GM12878 (cell line): Measurements from ENCODE around the gene PTGES2. TPM values are rescaled to one million over a fixed set of nuclear protein-coding genes. Genes with fewer than 3 reads are reported as not detected.
A peak's percentile ranks its signal among the peaks of the same experiment; 100 is the strongest.

Experiments used
- ATAC-seq: fragments of 200-7000 bp; cut with Tn5 transposase; 3 replicates; pipeline ENCODE4 v1.9.1; 2020; ENCODE audit warnings: mild to moderate bottlenecking, moderate library complexity
- BruUV-seq: library from RNA; stranded (reverse); fragments of 400-500 nt; replicated peaks from 2 replicates; lab custom pipeline; 2021; lab: Mats Ljungman, UMichigan
- CTCF ChIA-PET: fragments of 300-600 bp; sonication (Branson Sonifier 250); formaldehyde crosslinking; extraction: SDS; loops from one replicate; lab custom pipeline; 2021; ENCODE audit warnings: inconsistent platforms; lab: Yijun Ruan, JAX
- POLR2A ChIA-PET: fragments of 350-600 bp; formaldehyde crosslinking; extraction: SDS; loops from one replicate; lab custom pipeline; 2021; ENCODE audit warnings: inconsistent platforms; lab: Charles Lee
- RAD21 ChIA-PET: fragments of 300-600 bp; sonication (Branson Sonifier 250); formaldehyde crosslinking; loops from one replicate; lab custom pipeline; 2023; ENCODE audit warnings: antibody characterized with exemption; ENCODE audit not compliant: unreplicated experiment; lab: Charles Lee
- SMC1A ChIA-PET: fragments of 300-600 bp; sonication (Branson Sonifier 250); formaldehyde crosslinking; loops from one replicate; lab custom pipeline; 2023; ENCODE audit not compliant: unreplicated experiment, uncharacterized antibody; lab: Charles Lee
- DNase-seq: peaks from one replicate; pipeline ENCODE4 v3.0.0-alpha.2; 2011; ENCODE audit warnings: low read depth, low spot score
- FAIRE-seq: peaks from 3 replicates; lab custom pipeline; 2011; peaks lifted over from hg19 to GRCh38; lab: Jason Lieb, UNC
- H2AFZ ChIP-seq: 2 replicates; pipeline ENCODE4 v1.6.0; 2011; ENCODE audit warnings: low read depth, low read length, control low read depth; ENCODE audit not compliant: control insufficient read depth
- H3K27ac ChIP-seq: 2 replicates; pipeline ENCODE4 v1.5.1; 2011; ENCODE audit warnings: control low read depth; ENCODE audit not compliant: control insufficient read depth, insufficient read depth
- H3K27me3 ChIP-seq, 2 experiments: replicated peaks in 1 of 2; 2 replicates each; pipeline versions ENCODE4 v1.6.0 to v1.6.1; 2011; ENCODE audit warnings: low read length in 1 of 2; ENCODE audit not compliant: control insufficient read depth in 2 of 2, insufficient read depth in 2 of 2
- H3K36me3 ChIP-seq, 2 experiments: 2 replicates each; pipeline ENCODE4 v1.5.1; 2011; ENCODE audit warnings: low read length in 1 of 2; ENCODE audit not compliant: control insufficient read depth in 2 of 2, insufficient read depth in 2 of 2
- H3K4me1 ChIP-seq: 2 replicates; pipeline ENCODE4 v1.6.1; 2011; ENCODE audit warnings: mild to moderate bottlenecking, low read length, moderate library complexity, mixed read lengths; ENCODE audit not compliant: control insufficient read depth, insufficient read depth
- H3K4me2 ChIP-seq: 2 replicates; pipeline ENCODE4 v1.6.0; 2011; ENCODE audit warnings: control low read depth; ENCODE audit not compliant: control insufficient read depth, insufficient read depth
- H3K4me3 ChIP-seq: fragments of 200-600 bp; sonication (generic); 2 replicates; pipeline ENCODE4 v1.5.1; 2016
- H3K79me2 ChIP-seq: 2 replicates; pipeline ENCODE4 v1.6.0; 2011; ENCODE audit warnings: low read length; ENCODE audit not compliant: control insufficient read depth, insufficient read depth
- H3K9ac ChIP-seq: 2 replicates; pipeline ENCODE4 v1.8.0; 2011; ENCODE audit warnings: low read length, control low read depth, mixed read lengths; ENCODE audit not compliant: control insufficient read depth, insufficient read depth
- H3K9me3 ChIP-seq: replicated peaks from 3 replicates; pipeline ENCODE4 v1.5.1; 2011; ENCODE audit warnings: mild to moderate bottlenecking, low read length; ENCODE audit not compliant: control insufficient read depth, insufficient read depth
- H4K20me1 ChIP-seq: 2 replicates; pipeline ENCODE4 v1.6.0; 2011; ENCODE audit not compliant: control insufficient read depth, insufficient read depth
- IKZF2 ChIP-seq, 2 experiments: fragments of 450-650 bp; IDR thresholded peaks; 2 replicates each; pipeline ENCODE4 v1.6.1; 2017; ENCODE audit warnings: mild to moderate bottlenecking in 2 of 2, moderate library complexity in 2 of 2
- SPI1 ChIP-seq: IDR thresholded peaks from 2 replicates; pipeline ENCODE4 v1.6.1; 2011; ENCODE audit warnings: low read depth, mild to moderate bottlenecking, low read length, moderate library complexity, borderline replicate concordance; ENCODE audit not compliant: insufficient read depth
- TCF7 ChIP-seq: IDR thresholded peaks from 2 replicates; pipeline ENCODE4 v1.6.1; 2014; ENCODE audit warnings: antibody characterized with exemption, borderline replicate concordance
- WGBS: methylation state at CpG from one replicate; pipeline ENCODE4 v1.1.6; 2016; ENCODE audit warnings: low lambda C conversion rate; ENCODE audit not compliant: insufficient replicate concordance, insufficient coverage; ENCODE audit errors: missing lambda C conversion rate; 5-methylcytosine and 5-hydroxymethylcytosine counted together
- in situ Hi-C: fragments of 300-500 bp; cut with MboI; formaldehyde crosslinking; loops from 9 replicates; pipeline ENCODE4 v1.14.3; 2018; ENCODE audit warnings: mixed read lengths
- intact Hi-C: fragments of 100-400 bp; cut with micrococcal nuclease; formaldehyde crosslinking; loops from one replicate; pipeline ENCODE4 v1.14.2; 2022; ENCODE audit not compliant: unreplicated experiment
- polyA plus RNA-seq, 11 experiments: library from polyadenylated mRNA; depleted of rRNA in 4 of 11; unstranded in 6 of 11; stranded (reverse) in 5 of 11; fragments of >200 nt; fragmentation: Nextera tagmentation in 4 of 11; fragmentation: Illumina TruSeq in 1 of 11; extraction: Ambion mirVana in 4 of 11; extraction: Trizol in 1 of 11; gene quantifications; 1 replicate in 1 of 11; 2 replicates in 10 of 11; pipeline versions ENCODE4 v1.2.1 to v1.2.3, GENCODE V29; 2011 to 2016; ENCODE audit warnings: inconsistent platforms in 2 of 11, missing spikeins in 2 of 11, low read depth in 1 of 11
- total RNA-seq, 4 experiments: library from RNA; depleted of rRNA in 3 of 4; stranded (reverse); fragments of >200 nt in 3 of 4; fragmentation: Illumina TruSeq in 1 of 4; extraction: Trizol in 1 of 4; gene quantifications; 2 replicates each; pipeline versions ENCODE4 v1.2.1 to v1.2.3, GENCODE V29; 2013 to 2021
- TF ChIP-seq, protein P1 (sequence below): fragments of 450-650 bp; IDR thresholded peaks from 2 replicates; pipeline ENCODE4 v1.6.1; 2016; ENCODE audit warnings: mild to moderate bottlenecking, moderate library complexity, borderline replicate concordance

PTGES2 gene
- total and polyA plus RNA-seq, 10 of the 15 experiments (the other 5 are each of a cell fraction or from before 2014, with no cell fraction given): 2.1 to 141 (median 99.1) TPM

- ATAC-seq (no peak; the same call in 2 of the 3 replicates), DNase-seq (no peak), FAIRE-seq (no peak)
- Histone ChIP-seq H3K27me3 (no peaks in the 10 kb centered on the region), H3K36me3 (peaks cover 0 to 6% of the 10 kb centered on the region in 2 experiments; a peak in 2 of 4 replicates), H3K9me3 (no peaks in the 10 kb centered on the region; the same call in 2 of the 3 replicates), H3K4me2 (0 out of 2 replicates have a peak overlapping the region, but pooled peaks have one; percentile 26), H3K4me3 (no peak overlapping the region), H3K9ac (no peak overlapping the region), H3K4me1 (peaks cover 42% of the 10 kb centered on the region), H2AFZ (no peak overlapping the region), H3K27ac (peak overlapping the region; percentile 13), H4K20me1 (no peaks in the 10 kb centered on the region), H3K79me2 (peaks cover 69% of the 10 kb centered on the region)
- ChIA-PET CTCF (interaction anchor here (0.9 to 1.6 kb wide), 4 partner anchors 46 to 134 kb away, joined by 3 to 4 read pairs (median 3); no protein-coding TSS in a partner anchor), POLR2A (interaction anchor here (0.6 to 1.8 kb wide), 2 partner anchors 10 to 690 kb away, joined by 3 to 13 read pairs; partner anchors contain the start of genes NAIF1 and SLC25A25), SMC1A (interaction anchor here (0.6 to 1.6 kb wide), 4 partner anchors 22 to 138 kb away, joined by 3 to 4 read pairs (median 3); no protein-coding TSS in a partner anchor), RAD21 (interaction anchor here (2.3 kb wide), 1 partner anchor 11 kb away, joined by 8 read pairs; the partner anchor contains the start of gene NAIF1)
- WGBS: 81% methylated on average over 7 of the region's 7 CpGs
- in situ Hi-C loops: no loop called here
- BruUV-seq: TSS peak; percentile 12
- intact Hi-C loops: no loop called here
- TF ChIP-seq SPI1 (0 out of 2 replicates have a peak, but pooled peaks have one; percentile 6), TCF7 (no peak)
These were observed 49.6 kb downstream of the PTGES2 start for GRCh38 chr9:128077847-128078503.

DNA sequence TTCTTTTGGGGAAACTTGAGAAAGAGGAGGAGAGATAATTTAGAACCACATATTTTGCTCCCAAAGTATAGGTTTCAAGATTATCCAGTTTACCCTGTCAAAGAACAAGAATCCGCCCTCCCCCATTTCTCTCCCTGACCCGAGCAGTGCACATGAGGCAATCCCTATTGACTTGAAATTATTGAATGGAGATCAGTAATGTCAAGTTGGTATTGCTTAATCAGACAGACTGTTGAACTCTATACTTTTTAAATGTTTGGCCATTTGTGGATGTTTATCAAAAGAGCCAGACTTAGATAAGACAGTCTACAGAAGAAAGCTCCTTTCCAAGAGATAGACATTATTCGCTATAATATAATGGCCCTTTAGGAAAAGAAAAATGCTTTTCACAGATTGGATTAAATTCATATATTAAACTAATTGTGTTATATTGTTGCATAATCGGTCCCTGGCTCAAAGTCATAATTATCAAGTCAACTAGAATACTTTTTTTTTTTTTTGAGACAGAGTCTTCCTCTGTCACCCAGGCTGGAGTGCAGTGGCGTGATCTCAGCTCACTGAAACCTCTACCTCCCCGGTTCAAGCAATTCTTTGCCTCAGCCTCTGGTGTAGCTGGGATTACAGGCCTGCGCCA, 54.2 kb downstream of the PTGES2 start:
- Histone ChIP-seq H3K4me1 (peaks cover 29% of the 10 kb centered on the region), H4K20me1 (no peaks in the 10 kb centered on the region), H2AFZ (no peak overlapping the region), H3K27me3 (no peaks in the 10 kb centered on the region), H3K27ac (peak overlapping the region; percentile 87), H3K4me2 (peak overlapping the region; percentile 93), H3K4me3 (peak overlapping the region; percentile 56), H3K9ac (peak overlapping the region; percentile 72), H3K36me3 (peaks cover 0 to 6% of the 10 kb centered on the region in 2 experiments; a peak in 2 of 4 replicates)
- CTCF ChIA-PET: interaction anchor here (0.7 to 5.3 kb wide), 7 partner anchors 10 to 949 kb away, joined by 3 to 33 read pairs (median 13); no protein-coding TSS in a partner anchor
- BruUV-seq: no TSS peak
- DNase-seq (no peak), ATAC-seq (no peak), FAIRE-seq (no peak)
- SMC1A ChIA-PET: interaction anchor here (0.6 to 5.1 kb wide), 14 partner anchors 7 to 268 kb away, joined by 3 to 21 read pairs (median 4); no protein-coding TSS in a partner anchor
- 78% methylated on average over 7 of the region's 7 CpGs for WGBS
- POLR2A ChIA-PET: interaction anchor here (0.9 to 1.7 kb wide), 13 partner anchors 8 to 302 kb away, joined by 3 to 9 read pairs (median 4); partner anchors contain the start of genes EEIG1 and ST6GALNAC4
- TF ChIP-seq, protein P1, sequence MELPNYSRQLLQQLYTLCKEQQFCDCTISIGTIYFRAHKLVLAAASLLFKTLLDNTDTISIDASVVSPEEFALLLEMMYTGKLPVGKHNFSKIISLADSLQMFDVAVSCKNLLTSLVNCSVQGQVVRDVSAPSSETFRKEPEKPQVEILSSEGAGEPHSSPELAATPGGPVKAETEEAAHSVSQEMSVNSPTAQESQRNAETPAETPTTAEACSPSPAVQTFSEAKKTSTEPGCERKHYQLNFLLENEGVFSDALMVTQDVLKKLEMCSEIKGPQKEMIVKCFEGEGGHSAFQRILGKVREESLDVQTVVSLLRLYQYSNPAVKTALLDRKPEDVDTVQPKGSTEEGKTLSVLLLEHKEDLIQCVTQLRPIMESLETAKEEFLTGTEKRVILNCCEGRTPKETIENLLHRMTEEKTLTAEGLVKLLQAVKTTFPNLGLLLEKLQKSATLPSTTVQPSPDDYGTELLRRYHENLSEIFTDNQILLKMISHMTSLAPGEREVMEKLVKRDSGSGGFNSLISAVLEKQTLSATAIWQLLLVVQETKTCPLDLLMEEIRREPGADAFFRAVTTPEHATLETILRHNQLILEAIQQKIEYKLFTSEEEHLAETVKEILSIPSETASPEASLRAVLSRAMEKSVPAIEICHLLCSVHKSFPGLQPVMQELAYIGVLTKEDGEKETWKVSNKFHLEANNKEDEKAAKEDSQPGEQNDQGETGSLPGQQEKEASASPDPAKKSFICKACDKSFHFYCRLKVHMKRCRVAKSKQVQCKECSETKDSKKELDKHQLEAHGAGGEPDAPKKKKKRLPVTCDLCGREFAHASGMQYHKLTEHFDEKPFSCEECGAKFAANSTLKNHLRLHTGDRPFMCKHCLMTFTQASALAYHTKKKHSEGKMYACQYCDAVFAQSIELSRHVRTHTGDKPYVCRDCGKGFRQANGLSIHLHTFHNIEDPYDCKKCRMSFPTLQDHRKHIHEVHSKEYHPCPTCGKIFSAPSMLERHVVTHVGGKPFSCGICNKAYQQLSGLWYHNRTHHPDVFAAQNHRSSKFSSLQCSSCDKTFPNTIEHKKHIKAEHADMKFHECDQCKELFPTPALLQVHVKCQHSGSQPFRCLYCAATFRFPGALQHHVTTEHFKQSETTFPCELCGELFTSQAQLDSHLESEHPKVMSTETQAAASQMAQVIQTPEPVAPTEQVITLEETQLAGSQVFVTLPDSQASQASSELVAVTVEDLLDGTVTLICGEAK: peak; percentile 28; the same call in 1 of the 2 replicates
- no peak for TF ChIP-seq IKZF2 (IDR thresholded peaks at IDR 0.05)
- TF ChIP-seq, all 136 proteins: peak for 1
- no peaks in the 10 kb centered on the region; the same call in 2 of the 3 replicates for H3K9me3 ChIP-seq
- RAD21 ChIA-PET: interaction anchor here (0.8 to 3.3 kb wide), 11 partner anchors 9 to 611 kb away, joined by 3 to 11 read pairs (median 4); no protein-coding TSS in a partner anchor
- intact Hi-C loops: no loop called here
- in situ Hi-C loops: no loop called here
- peaks cover 83% of the 10 kb centered on the region for H3K79me2 ChIP-seq
